Mucosa of descending colon (tissue), 3 donors: ENCODE data around the gene HBM. TPM values are rescaled to one million over a fixed set of nuclear protein-coding genes. Genes with fewer than 3 reads are reported as not detected.
"Not testable (repeated sequence)": the region's sequence is repeated elsewhere in the genome, so short reads cannot be mapped to it uniquely, and the experiment has no call there.

Source experiments
- ATAC-seq: fragments of 200-7000 bp; cut with Tn5 transposase; one replicate; pipeline ENCODE4 v1.9.1; 2020; ENCODE audit warnings: mild to moderate bottlenecking, moderate library complexity
- DNase-seq, 3 donors: peaks; one replicate each; pipeline ENCODE4 v3.0.0-alpha.2; 2020
- H3K36me3 ChIP-seq: fragments of 200-600 bp; one replicate; pipeline ENCODE4 v1.8.0; 2021; ENCODE audit warnings: low read depth, mild to moderate bottlenecking
- H3K4me1 ChIP-seq: fragments of 200-600 bp; one replicate; pipeline ENCODE4 v1.8.0; 2021; ENCODE audit warnings: low read depth, mild to moderate bottlenecking
- H3K4me3 ChIP-seq: fragments of 200-600 bp; one replicate; pipeline ENCODE4 v1.8.0; 2021; ENCODE audit warnings: mild to moderate bottlenecking
- H3K9me3 ChIP-seq: fragments of 200-600 bp; one replicate; pipeline ENCODE4 v1.8.0; 2021; ENCODE audit warnings: mild to moderate bottlenecking
- intact Hi-C, 2 donors: fragments of 100-400 bp; cut with DNase I in 1 of 2; cut with micrococcal nuclease in 1 of 2; formaldehyde crosslinking; loops; one replicate each; pipeline versions ENCODE4 v1.11.0 to v1.11.1; 2022; cut with DNase I, micrococcal nuclease
- total RNA-seq, 3 donors: library from RNA; stranded (reverse); fragmentation: NEBNext Ultra II Directional in 2 of 3; extraction: Animal tissue kit (Norgen Biotek cat#: 25700) in 2 of 3; gene quantifications; one replicate each; pipeline versions ENCODE4 v1.2.1 to v1.2.4, GENCODE V29; 2021 to 2023
- TF ChIP-seq, protein P1 (sequence below): fragments of 200-600 bp; IDR thresholded peaks from one replicate; pipeline ENCODE4 v1.8.0; 2022; ENCODE audit warnings: antibody characterized with exemption, mild to moderate bottlenecking
- donor health status: DM: no; HTN: no; CAD: no; lungs with moderate emphysema.
- donor health status: DM: no; HTN: no; CAD: no.
- donor health status: DM: no; HTN: yes; CAD: no.

HBM gene
- total RNA-seq, 3 donors from 2014 or later = not detected

DNA sequence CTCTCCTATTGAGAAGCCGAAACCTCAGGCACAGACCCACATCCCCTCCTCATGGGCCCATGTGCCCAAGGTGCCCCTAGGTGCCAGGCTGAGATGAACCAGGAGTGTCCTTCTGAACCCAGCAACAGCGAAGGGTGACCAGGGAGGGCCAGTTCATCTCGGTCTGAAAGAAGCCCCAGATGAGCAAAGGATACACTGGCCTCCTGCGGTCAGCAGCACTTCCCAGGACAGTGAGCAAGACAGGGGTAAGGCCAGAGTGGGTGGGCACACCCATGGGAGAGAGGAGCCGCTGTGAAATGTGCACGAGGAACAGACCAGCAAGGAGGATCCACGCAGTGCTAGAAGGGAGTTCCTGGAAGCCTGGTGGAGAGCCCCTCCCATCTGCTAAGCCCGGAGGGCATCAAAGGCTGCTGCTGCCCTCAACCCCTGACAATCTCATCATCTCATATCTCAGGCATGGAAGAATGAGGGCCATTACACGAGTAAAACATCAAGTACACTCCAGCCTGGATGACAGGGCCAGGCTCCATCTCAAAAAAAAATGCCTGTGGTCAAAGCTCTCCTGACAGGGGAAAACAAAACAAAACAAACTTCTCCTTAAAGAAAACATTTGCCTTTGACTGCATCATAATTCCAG, 16.6 kb upstream of the HBM start:
- ATAC-seq = no peak

DNA sequence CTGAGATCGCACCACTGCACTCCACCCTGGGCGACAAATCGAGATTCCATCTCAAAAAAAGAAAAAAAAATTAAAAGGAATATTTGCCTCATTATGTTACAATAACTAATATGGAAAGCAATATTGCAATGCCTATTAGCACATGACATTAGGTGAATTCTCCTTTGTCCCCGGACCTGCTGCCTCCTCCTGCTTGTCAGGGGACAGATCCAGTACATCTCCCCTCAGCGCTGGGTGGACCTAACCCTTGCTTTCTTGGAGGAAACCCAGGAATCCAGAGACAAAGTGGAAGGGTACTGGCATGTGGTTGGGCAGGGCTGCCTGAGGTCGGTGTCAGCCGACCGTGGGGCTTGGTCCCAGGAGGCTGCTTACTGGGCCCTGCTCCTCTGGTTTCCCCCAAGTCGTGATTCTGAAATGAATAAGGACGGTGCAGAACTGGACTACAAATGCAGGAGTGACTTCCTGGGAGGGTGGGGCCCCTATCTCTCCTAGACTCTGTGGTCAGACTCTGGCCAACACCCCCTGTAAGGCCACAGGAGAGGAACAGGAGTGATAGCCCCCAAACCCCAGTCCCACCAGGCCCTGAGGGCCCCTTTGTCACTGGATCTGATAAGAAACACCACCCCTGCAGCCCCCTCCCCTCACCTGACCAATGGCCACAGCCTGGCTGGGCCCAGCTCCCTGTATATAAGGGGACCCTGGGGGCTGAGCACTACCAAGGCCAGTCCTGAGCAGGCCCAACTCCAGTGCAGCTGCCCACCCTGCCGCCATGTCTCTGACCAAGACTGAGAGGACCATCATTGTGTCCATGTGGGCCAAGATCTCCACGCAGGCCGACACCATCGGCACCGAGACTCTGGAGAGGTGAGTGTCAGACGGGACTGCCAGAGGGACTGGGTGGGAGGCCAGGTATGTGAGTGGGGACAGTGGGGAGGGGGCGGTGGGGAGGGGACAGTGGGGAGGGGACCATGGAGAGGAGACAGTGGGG, 13.3 kb upstream of the HBM start, which contains the start of gene HBZ:
TSS of gene HBZ (plus strand) at position 504 of the 988 bp plus-strand sequence. CDS start at position 770, 266 bp downstream.
- DNase-seq (no peak), ATAC-seq (no peak)
- Histone ChIP-seq H3K4me1 (peaks cover 10% of the 10 kb centered on the region), H3K9me3 (no peaks in the 10 kb centered on the region), H3K36me3 (no peaks in the 10 kb centered on the region), H3K4me3 (no peak within 1 kb of the TSS)
- TF ChIP-seq, protein P1, sequence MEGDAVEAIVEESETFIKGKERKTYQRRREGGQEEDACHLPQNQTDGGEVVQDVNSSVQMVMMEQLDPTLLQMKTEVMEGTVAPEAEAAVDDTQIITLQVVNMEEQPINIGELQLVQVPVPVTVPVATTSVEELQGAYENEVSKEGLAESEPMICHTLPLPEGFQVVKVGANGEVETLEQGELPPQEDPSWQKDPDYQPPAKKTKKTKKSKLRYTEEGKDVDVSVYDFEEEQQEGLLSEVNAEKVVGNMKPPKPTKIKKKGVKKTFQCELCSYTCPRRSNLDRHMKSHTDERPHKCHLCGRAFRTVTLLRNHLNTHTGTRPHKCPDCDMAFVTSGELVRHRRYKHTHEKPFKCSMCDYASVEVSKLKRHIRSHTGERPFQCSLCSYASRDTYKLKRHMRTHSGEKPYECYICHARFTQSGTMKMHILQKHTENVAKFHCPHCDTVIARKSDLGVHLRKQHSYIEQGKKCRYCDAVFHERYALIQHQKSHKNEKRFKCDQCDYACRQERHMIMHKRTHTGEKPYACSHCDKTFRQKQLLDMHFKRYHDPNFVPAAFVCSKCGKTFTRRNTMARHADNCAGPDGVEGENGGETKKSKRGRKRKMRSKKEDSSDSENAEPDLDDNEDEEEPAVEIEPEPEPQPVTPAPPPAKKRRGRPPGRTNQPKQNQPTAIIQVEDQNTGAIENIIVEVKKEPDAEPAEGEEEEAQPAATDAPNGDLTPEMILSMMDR = no peak
- intact Hi-C loops = no loop called here

More for the DNA sequence above, 16.6 kb upstream of the HBM start:
- no peak overlapping the region for H3K4me3 ChIP-seq
- DNase-seq = no peak
- intact Hi-C loops = no loop called here
- no peaks in the 10 kb centered on the region for H3K36me3 ChIP-seq
- TF ChIP-seq, protein P1 = no peak
- H3K9me3 ChIP-seq = no peaks in the 10 kb centered on the region
- no peaks in the 10 kb centered on the region for H3K4me1 ChIP-seq

DNA sequence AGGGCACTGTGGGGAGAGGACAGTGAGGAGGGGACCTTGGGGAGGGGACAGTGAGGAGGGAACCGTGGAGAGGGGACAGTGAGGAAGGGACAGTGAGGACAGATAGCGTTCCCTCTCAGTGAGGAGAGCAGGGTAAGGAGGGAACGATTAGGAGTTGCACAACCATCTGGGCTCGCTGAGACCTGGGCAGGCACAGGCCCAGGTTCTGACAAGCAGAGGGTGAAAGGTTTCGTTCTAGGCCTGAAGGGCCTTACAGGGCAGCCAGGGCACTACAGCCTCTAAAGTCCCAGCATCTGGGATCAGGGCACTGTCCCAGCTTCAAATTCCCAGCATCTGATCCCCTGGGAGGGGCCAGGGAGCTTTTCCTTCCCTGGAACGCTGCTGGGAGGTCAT, 12.7 kb upstream of the HBM start:
- ATAC-seq = peak; percentile 43

DNA sequence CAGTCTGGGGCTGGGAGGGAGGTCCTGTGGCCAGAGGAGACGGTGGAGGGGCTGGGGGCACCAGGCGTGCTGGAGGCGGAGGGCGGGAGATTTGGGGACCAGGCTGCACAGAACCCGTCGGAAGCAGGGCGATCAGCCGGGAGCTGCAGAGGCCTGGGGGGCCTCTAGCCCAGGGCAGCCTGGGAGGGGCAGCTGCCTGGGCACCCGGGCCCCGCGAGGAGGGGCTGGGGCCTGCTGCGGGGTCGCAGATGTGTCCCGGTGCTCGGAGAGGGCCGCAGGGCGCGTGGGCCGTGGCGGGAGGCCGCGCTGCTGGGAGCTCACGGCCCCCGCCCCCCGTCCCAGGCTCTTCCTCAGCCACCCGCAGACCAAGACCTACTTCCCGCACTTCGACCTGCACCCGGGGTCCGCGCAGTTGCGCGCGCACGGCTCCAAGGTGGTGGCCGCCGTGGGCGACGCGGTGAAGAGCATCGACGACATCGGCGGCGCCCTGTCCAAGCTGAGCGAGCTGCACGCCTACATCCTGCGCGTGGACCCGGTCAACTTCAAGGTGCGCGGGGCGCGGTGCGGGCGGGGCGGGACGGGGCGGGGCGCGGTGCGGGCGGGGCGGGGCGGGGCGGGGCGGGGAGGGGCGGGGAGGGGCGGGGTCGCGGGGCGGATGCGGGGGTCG, 12.1 kb upstream of the HBM start:
- intact Hi-C loops, H3K36me3 ChIP-seq, DNase-seq, H3K4me3 ChIP-seq, H3K9me3 ChIP-seq: not testable (repeated sequence)
- peaks cover 10% of the 10 kb centered on the region for H3K4me1 ChIP-seq
- ATAC-seq = peak; percentile 67

More for the DNA sequence above, 12.7 kb upstream of the HBM start:
- H3K36me3 ChIP-seq, intact Hi-C loops, DNase-seq, H3K9me3 ChIP-seq, H3K4me3 ChIP-seq: not testable (repeated sequence)
- H3K4me1 ChIP-seq = peaks cover 10% of the 10 kb centered on the region

DNA sequence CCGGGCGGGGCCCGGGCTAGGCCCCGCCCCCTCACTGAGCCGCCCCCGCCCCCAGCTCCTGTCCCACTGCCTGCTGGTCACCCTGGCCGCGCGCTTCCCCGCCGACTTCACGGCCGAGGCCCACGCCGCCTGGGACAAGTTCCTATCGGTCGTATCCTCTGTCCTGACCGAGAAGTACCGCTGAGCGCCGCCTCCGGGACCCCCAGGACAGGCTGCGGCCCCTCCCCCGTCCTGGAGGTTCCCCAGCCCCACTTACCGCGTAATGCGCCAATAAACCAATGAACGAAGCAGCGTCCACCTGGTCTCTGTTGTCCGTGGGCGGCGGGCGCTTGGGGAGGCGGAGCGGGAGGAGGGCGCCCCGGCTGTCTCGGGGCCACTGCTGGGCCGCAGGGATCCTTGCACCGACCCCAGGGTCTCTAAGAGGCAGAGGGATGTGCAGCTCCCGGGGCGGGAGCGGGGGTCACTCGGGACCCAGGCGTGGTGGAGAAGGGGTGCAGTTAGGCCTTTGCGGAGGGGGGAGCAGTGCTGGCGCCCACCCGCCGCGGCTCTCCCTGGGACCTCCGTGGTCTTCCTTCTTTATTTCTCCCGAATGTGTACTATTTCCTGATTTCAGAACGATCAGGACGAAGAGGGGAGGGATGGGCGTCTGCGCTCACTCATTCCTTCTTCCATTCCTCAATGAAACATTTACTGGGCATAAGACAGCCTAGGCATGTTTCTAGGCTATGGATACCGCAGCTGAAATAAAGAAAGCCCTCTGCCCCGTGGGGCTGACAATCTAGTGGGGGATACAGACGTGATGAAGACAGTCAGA, 11.4 kb upstream of the HBM start:
- no peaks in the 10 kb centered on the region for H3K36me3 ChIP-seq
- intact Hi-C loops = no loop called here
- H3K4me1 ChIP-seq = peaks cover 10% of the 10 kb centered on the region
- TF ChIP-seq, protein P1 = no peak
- ATAC-seq (peak; percentile 55), DNase-seq (peak in 1 of 3 donors; percentile 40)
- H3K9me3 ChIP-seq = no peaks in the 10 kb centered on the region
- H3K4me3 ChIP-seq = no peak overlapping the region

DNA sequence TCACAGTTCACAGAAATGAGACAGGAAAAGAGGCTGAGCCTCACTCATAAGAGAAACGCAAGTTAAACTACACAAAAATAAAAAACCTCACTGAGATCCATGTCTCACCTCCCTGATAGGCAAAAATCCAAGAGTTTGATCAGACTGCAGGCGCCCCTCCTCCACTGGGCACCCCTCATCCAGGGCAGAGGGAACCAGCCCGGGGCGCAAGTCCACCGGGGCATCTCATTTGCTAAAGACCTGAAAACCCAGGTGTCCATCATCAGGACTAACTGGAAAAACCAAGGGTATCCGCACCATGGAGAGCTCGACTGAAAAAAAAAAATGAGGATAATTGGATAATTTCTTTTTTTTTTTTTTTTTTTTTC, 10.8 kb upstream of the HBM start:
- TF ChIP-seq, protein P1 = no peak
- H3K36me3 ChIP-seq = no peaks in the 10 kb centered on the region
- H3K9me3 ChIP-seq = no peaks in the 10 kb centered on the region
- no peak overlapping the region for H3K4me3 ChIP-seq
- ATAC-seq = no peak
- intact Hi-C loops = no loop called here
- H3K4me1 ChIP-seq = peaks cover 10% of the 10 kb centered on the region
- no peak for DNase-seq
